ENCODE results near the gene PRSS50. TPM values are rescaled to one million over a fixed set of nuclear protein-coding genes. Genes with fewer than 3 reads are reported as not detected.

Gene PRSS50
- total and polyA plus RNA-seq, 9 donors: 0.12 to 0.69 (median 0.32) TPM; not detected in 1

DNA sequence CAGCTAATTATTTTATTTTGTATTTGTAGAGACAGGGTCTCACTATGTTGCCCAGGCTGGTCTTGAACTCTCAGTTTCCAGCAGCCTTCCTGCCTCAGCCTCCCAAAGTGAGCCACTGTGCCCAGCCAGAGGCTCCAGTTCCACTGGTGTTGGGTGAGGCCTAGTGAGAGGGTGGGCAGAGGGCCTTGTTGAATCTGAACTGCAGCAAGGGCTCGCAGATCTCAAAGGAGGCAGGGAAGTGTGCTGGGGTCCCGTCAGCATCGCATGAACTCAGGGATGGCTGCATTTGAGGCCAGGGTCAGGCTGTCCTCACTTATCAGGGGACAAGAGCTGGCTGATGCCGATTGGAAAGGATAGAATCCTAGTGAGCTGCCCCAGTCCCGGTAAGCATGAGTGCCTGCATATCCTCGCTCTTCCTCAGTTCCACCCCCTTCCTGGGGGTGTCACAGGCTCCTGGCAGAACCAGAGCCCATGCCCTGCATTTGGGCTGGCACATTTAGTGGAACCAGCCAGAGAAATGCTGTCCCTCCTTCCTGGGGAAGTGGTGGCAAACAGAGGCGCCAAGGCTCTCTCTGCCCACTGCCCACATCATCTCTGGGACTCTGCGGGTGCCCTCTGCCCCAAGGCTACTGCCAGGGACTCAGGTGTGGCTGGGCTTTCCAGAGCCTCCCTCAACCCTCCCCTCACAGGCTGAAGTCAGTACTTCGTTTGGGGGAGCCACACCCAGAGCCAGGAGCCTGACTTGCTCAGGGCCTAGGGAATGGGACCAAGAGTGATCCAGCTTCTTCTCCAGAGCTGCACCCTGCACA is 48.3 kb downstream of the PRSS50 start:
- intact Hi-C loops (cut with DNase I): no loop called here
- WGBS, 3 donors: 69 to 71% (median 69%) methylated on average over 9 of the region's 9 CpGs
- TF ChIP-seq, protein P1, sequence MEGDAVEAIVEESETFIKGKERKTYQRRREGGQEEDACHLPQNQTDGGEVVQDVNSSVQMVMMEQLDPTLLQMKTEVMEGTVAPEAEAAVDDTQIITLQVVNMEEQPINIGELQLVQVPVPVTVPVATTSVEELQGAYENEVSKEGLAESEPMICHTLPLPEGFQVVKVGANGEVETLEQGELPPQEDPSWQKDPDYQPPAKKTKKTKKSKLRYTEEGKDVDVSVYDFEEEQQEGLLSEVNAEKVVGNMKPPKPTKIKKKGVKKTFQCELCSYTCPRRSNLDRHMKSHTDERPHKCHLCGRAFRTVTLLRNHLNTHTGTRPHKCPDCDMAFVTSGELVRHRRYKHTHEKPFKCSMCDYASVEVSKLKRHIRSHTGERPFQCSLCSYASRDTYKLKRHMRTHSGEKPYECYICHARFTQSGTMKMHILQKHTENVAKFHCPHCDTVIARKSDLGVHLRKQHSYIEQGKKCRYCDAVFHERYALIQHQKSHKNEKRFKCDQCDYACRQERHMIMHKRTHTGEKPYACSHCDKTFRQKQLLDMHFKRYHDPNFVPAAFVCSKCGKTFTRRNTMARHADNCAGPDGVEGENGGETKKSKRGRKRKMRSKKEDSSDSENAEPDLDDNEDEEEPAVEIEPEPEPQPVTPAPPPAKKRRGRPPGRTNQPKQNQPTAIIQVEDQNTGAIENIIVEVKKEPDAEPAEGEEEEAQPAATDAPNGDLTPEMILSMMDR (IDR thresholded peaks at IDR 0.05): no peak
- TF ChIP-seq EP300 (IDR thresholded peaks at IDR 0.05) (no peak), POLR2A (IDR thresholded peaks at IDR 0.05) (no peak)
- H3K4me1 ChIP-seq (ENCODE audit: insufficient read depth): no peaks in the 10 kb centered on the region
- H3K9me3 ChIP-seq: no peaks in the 10 kb centered on the region
- H3K27ac ChIP-seq: no peak overlapping the region
- no peak overlapping the region for H3K4me3 ChIP-seq
- no peaks in the 10 kb centered on the region for H3K27me3 ChIP-seq
- no peaks in the 10 kb centered on the region for H3K36me3 ChIP-seq
- DNase-seq: peak in 4 of 5 donors; percentile 3 to 19 (median 8)

DNA sequence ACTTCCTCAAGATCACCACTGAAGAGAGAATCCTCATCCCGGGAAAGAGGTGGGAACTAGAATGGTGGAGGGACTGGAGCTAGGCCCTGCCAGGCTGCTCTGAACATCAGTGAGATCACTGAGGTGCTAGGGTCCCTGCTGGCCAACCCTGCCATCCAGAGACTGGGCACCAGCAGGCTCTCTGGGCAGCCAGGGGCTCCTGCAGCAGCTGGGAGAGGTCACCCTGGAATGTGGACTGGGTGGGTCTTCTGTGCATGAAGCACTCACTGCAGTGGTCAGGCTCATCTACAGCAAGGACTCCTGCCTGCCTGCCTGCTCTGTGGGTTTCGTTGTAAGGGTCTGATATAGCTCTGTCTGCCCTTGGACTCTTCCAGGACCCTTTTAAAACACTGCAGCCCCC is 49.1 kb downstream of the PRSS50 start:
- TF ChIP-seq EP300 (IDR thresholded peaks at IDR 0.05) (no peak), POLR2A (IDR thresholded peaks at IDR 0.05) (no peak)
- TF ChIP-seq, protein P1 (IDR thresholded peaks at IDR 0.05): no peak
- no peaks in the 10 kb centered on the region for H3K4me1 ChIP-seq (ENCODE audit: insufficient read depth)
- no peak overlapping the region for H3K4me3 ChIP-seq
- WGBS, 3 donors: 70 to 83% (median 72%) methylated on average over 2 of the region's 2 CpGs
- no peaks in the 10 kb centered on the region for H3K36me3 ChIP-seq
- peak in 1 of 5 donors; percentile 3 for DNase-seq
- no peak overlapping the region for H3K27ac ChIP-seq
- intact Hi-C loops (cut with DNase I): no loop called here
- H3K27me3 ChIP-seq: no peaks in the 10 kb centered on the region
- H3K9me3 ChIP-seq: no peaks in the 10 kb centered on the region

DNA sequence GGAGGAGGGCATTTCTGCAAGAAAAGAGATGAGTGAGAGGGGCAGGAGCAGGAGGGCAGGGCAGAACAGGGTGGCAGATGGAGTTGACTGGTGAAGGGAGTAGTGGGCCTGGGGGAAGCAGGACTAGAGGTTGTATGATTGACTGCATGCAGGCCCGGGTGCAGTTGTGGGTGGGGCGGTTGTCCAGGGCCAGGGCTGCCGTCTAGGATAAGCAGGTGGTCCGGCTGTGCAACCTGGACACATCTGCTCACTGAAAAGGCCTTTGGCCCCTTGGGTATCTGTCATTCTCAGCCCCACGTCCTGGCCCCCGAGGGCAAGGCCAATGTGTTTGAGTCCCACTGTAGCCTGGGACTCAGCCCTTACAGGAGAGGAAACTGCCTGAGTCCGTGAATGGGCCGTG is 49.6 kb downstream of the PRSS50 start:
- peak in 1 of 5 donors; percentile 7 for DNase-seq
- Histone ChIP-seq H3K4me3 (no peak overlapping the region), H3K27me3 (no peaks in the 10 kb centered on the region), H3K36me3 (no peaks in the 10 kb centered on the region), H3K4me1 (ENCODE audit: insufficient read depth) (peaks cover 3% of the 10 kb centered on the region), H3K9me3 (no peaks in the 10 kb centered on the region), H3K27ac (no peak overlapping the region)
- TF ChIP-seq, protein P1 (IDR thresholded peaks at IDR 0.05): no peak
- TF ChIP-seq EP300 (IDR thresholded peaks at IDR 0.05) (no peak), POLR2A (IDR thresholded peaks at IDR 0.05) (no peak)
- intact Hi-C loops (cut with DNase I): no loop called here
- WGBS, 3 donors: 51 to 60% (median 60%) methylated on average over 8 of the region's 8 CpGs

DNA sequence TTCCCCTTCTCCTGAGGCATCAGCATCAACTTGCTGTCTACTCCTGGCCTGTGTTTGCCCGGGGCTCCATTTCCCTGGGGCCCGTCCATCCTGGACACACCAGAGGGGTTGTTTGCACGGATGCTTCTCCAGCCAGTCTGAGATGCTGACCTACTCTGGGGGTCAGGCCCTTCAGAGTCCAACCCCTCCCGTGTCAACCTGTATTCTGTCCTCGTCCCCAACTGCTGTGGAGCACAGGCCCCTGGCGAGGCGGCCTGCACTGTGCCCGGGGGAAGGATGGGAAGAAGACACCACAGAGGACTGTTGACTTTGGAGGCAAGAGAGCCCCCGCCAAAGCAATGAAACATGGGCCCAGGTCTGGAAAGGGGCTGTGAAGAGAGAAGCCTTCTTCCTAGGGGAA is 50.0 kb downstream of the PRSS50 start:
- TF ChIP-seq POLR2A (IDR thresholded peaks at IDR 0.05) (no peak), EP300 (IDR thresholded peaks at IDR 0.05) (no peak)
- TF ChIP-seq, protein P1 (IDR thresholded peaks at IDR 0.05): no peak
- H3K4me1 ChIP-seq (ENCODE audit: insufficient read depth): peaks cover 7% of the 10 kb centered on the region
- 92 to 94% (median 94%) methylated on average over 9 of the region's 9 CpGs for WGBS, 3 donors
- H3K27ac ChIP-seq: no peak overlapping the region
- DNase-seq: peak in 3 of 5 donors; percentile 6 to 23 (median 6)
- H3K36me3 ChIP-seq: no peaks in the 10 kb centered on the region
- intact Hi-C loops (cut with DNase I): no loop called here
- no peaks in the 10 kb centered on the region for H3K27me3 ChIP-seq
- no peaks in the 10 kb centered on the region for H3K9me3 ChIP-seq
- H3K4me3 ChIP-seq: no peak overlapping the region
